ENCODE measurements around the gene TBL1Y. TPM values are rescaled to one million over a fixed set of nuclear protein-coding genes. Genes with fewer than 3 reads are reported as not detected.

The TBL1Y gene
- total and polyA plus RNA-seq, 7 experiments from 2014 or later, result not detected

DNA sequence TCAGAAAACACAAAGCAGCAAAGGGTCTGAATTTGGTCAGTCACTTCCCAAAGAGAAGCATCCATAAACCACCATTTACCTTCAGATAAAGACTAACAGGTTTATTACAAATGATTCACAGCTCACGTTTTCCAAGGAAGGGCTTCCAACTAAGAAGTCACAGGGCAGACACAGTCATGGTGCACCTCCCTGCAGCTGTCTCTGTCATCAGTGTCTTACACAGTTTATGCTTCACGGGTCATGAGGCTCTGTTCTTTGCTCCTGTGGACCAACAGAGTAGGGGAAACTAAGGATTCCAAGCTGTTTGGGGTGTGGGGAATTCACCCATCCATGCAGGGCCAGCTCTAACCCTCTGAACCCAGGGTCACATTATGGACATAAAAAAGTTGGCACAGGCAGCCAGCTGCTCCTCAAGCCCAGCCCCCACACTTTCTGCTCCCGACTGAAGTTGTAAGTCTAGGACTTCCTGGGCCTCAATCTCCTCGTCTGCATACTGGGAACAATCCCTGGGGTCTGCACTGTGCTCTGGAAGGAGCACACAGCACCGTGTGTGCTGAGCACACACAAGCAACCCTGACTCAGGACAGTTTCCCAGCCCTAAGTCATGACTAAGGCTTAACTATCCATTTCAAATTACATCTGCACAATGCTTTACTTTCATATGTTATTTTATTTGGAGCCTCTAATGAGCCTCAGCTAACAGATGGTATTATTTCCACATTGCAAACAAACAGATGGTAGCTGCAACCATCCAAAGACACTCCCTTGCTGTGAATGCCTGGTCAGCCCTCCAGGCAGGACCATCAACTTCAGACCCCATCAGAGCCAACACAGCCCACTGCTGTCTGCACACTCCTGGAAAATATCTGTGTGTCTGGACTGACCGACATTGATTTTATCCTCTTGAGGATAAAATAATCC lies 214.9 kb downstream of the TBL1Y start:
- Mint-ChIP-seq H3K9me3 (no peaks in the 10 kb centered on the region), H3K36me3 (no peaks in the 10 kb centered on the region), H3K4me1 (no peaks in the 10 kb centered on the region), H3K4me3 (no peak overlapping the region), H3K27ac (no peak overlapping the region), H3K27me3 (no peaks in the 10 kb centered on the region)
- Histone ChIP-seq H3K36me3 (ENCODE audit: control insufficient read depth in 2 of 3, insufficient read depth in 3 of 3, low read length in 3 of 3) (no peaks in the 10 kb centered on the region), H3K9me3 (ENCODE audit: control insufficient read depth in 2 of 3, low read length in 3 of 3) (no peaks in the 10 kb centered on the region), H3K4me1 (ENCODE audit: control insufficient read depth in 2 of 2, insufficient read depth in 2 of 2, low read length in 2 of 2) (no peaks in the 10 kb centered on the region), H3K27ac (ENCODE audit: low read depth, low read length) (no peak overlapping the region), H3K27me3 (ENCODE audit: control insufficient read depth in 2 of 2, insufficient read depth in 2 of 2, low read length in 2 of 2) (no peaks in the 10 kb centered on the region), H3K4me3 (ENCODE audit: low read length) (no peak overlapping the region)
- no peak for ATAC-seq
- no peak for DNase-seq
- POLR2A ChIA-PET, result no interaction called here
- CTCF ChIA-PET, result no interaction called here
- intact Hi-C loops (cut with micrococcal nuclease), result no loop called here

DNA sequence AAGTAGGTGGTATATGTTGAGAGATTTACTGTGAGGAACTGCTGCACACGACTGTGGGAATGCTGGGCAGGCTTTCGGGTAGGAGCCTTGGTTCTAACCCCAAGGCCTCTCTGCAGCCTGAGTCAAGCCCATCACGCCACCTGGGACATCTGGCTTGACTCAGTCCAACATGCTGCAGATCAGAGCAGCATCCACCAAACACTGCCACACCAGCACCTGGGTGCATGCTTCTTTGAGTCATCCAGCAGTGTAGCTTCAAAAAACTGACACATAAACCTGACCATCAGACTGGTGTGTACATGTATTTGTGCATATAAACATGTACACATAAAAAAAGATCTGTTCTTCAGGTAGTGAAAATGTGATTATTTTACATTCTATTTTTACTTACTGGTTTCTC lies 217.7 kb downstream of the TBL1Y start:
- no peak overlapping the region for H3K4me3 Mint-ChIP-seq
- intact Hi-C loops (cut with micrococcal nuclease), result no loop called here

More for the DNA sequence above, 217.7 kb downstream of the TBL1Y start:
- Histone ChIP-seq H3K27ac (ENCODE audit: low read depth, low read length) (no peak overlapping the region), H3K27me3 (ENCODE audit: control insufficient read depth in 2 of 2, insufficient read depth in 2 of 2, low read length in 2 of 2) (no peaks in the 10 kb centered on the region), H3K4me1 (ENCODE audit: control insufficient read depth in 2 of 2, insufficient read depth in 2 of 2, low read length in 2 of 2) (no peaks in the 10 kb centered on the region), H3K9me3 (ENCODE audit: control insufficient read depth in 2 of 3, low read length in 3 of 3) (no peaks in the 10 kb centered on the region), H3K36me3 (ENCODE audit: control insufficient read depth in 2 of 3, insufficient read depth in 3 of 3, low read length in 3 of 3) (no peaks in the 10 kb centered on the region), H3K4me3 (ENCODE audit: low read length) (no peak overlapping the region)
- CTCF ChIA-PET, result no interaction called here
- Mint-ChIP-seq H3K4me1 (no peaks in the 10 kb centered on the region), H3K9me3 (peaks cover 0 to 1% (median 0%) of the 10 kb centered on the region in 11 donors), H3K36me3 (no peaks in the 10 kb centered on the region), H3K27me3 (peaks cover 0 to 10% (median 0%) of the 10 kb centered on the region in 5 donors), H3K27ac (no peak overlapping the region)
- ATAC-seq, result no peak
- DNase-seq, result no peak
- POLR2A ChIA-PET, result interaction anchor here (1.2 kb wide), 1 partner anchor 145 kb away, joined by 4 read pairs; no protein-coding TSS in a partner anchor

Other genes with a start within 250 kb of the TBL1Y start
- not detected for gene AMELY, start 1.1 kb downstream of the TBL1Y start, total RNA-seq
- not detected for gene AMELY, start 1.1 kb downstream of the TBL1Y start, polyA plus RNA-seq